ENCODE results near the gene HOXD10. TPM values are rescaled to one million over a fixed set of nuclear protein-coding genes. Genes with fewer than 3 reads are reported as not detected.
A peak's percentile ranks its signal among the peaks of the same experiment; 100 is the strongest.

Gene HOXD10
- total RNA-seq, 1 donor: not detected

DNA sequence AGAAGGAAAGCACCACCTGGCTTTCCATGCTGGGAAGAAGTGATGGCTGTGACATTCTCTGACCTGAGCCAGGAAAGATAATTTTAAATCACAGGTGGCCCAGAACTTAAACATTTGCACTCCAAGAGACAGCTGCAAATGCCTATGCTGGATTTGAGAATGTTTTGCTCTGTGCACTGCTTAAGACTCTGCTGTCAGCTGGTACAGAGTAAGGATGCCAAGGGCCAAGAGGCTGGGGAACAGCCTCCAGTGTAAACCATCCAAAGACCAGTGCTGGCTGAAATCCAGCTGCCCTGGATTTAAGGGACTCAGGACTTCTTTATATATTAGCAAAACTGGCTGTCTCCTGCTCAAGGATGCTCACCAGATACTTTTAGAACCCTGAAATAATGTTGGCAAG, 16.8 kb downstream of the HOXD10 start:
- Histone ChIP-seq H3K9me3 (ENCODE audit: low read depth, low read length) (no peaks in the 10 kb centered on the region), H3K79me2 (ENCODE audit: insufficient read depth, low read length) (peaks cover 23% of the 10 kb centered on the region), H4K20me1 (ENCODE audit: insufficient read depth, low read length) (no peaks in the 10 kb centered on the region), H3K4me1 (ENCODE audit: insufficient read depth, low read length) (peaks cover 29% of the 10 kb centered on the region), H2AFZ (ENCODE audit: low read length) (no peak overlapping the region), H3K27me3 (ENCODE audit: insufficient read depth, low read length) (no peaks in the 10 kb centered on the region), H3K4me2 (ENCODE audit: insufficient read depth, low read length) (no peak overlapping the region), H3K4me3 (ENCODE audit: insufficient read depth, low read length) (no peak overlapping the region), H3K27ac (ENCODE audit: low read depth, low read length) (no peak overlapping the region), H3K36me3 (ENCODE audit: insufficient read depth, low read length) (peaks cover 5% of the 10 kb centered on the region)
- peak; percentile 83 for DNase-seq (ENCODE audit: insufficient read length, low spot score, missing footprints)
- TF ChIP-seq, protein P1, sequence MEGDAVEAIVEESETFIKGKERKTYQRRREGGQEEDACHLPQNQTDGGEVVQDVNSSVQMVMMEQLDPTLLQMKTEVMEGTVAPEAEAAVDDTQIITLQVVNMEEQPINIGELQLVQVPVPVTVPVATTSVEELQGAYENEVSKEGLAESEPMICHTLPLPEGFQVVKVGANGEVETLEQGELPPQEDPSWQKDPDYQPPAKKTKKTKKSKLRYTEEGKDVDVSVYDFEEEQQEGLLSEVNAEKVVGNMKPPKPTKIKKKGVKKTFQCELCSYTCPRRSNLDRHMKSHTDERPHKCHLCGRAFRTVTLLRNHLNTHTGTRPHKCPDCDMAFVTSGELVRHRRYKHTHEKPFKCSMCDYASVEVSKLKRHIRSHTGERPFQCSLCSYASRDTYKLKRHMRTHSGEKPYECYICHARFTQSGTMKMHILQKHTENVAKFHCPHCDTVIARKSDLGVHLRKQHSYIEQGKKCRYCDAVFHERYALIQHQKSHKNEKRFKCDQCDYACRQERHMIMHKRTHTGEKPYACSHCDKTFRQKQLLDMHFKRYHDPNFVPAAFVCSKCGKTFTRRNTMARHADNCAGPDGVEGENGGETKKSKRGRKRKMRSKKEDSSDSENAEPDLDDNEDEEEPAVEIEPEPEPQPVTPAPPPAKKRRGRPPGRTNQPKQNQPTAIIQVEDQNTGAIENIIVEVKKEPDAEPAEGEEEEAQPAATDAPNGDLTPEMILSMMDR (IDR thresholded peaks at IDR 0.05; ENCODE audit: extremely low read depth, low read depth, low read length): no peak

DNA sequence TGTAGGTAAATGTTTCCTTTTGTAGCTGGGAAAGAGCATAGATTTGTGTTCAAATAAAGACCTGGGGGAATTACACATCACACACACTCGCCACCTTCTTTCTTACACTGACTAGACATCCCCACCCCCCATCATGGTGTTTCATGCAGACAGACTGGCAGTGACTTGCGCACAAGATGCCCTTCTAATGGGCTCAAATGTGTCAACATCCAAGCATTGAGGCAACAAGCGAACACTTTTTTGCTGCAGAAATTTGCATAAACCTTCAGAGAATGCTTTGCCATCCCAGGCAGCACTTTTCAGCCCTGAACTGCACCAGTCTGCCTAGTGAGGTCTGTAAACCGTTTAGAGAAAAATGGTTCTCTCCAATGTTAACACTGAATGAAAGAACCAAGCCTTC, 17.5 kb downstream of the HOXD10 start:
- Histone ChIP-seq H2AFZ (ENCODE audit: low read length) (no peak overlapping the region), H3K4me3 (ENCODE audit: insufficient read depth, low read length) (no peak overlapping the region), H3K9me3 (ENCODE audit: low read depth, low read length) (no peaks in the 10 kb centered on the region), H3K36me3 (ENCODE audit: insufficient read depth, low read length) (peaks cover 5% of the 10 kb centered on the region), H3K27ac (ENCODE audit: low read depth, low read length) (no peak overlapping the region), H3K27me3 (ENCODE audit: insufficient read depth, low read length) (no peaks in the 10 kb centered on the region), H4K20me1 (ENCODE audit: insufficient read depth, low read length) (no peaks in the 10 kb centered on the region), H3K79me2 (ENCODE audit: insufficient read depth, low read length) (peaks cover 30% of the 10 kb centered on the region), H3K4me1 (ENCODE audit: insufficient read depth, low read length) (peaks cover 27% of the 10 kb centered on the region), H3K4me2 (ENCODE audit: insufficient read depth, low read length) (no peak overlapping the region)
- no peak for DNase-seq (ENCODE audit: insufficient read length, low spot score, missing footprints)
- TF ChIP-seq, protein P1 (IDR thresholded peaks at IDR 0.05; ENCODE audit: extremely low read depth, low read depth, low read length): no peak

DNA sequence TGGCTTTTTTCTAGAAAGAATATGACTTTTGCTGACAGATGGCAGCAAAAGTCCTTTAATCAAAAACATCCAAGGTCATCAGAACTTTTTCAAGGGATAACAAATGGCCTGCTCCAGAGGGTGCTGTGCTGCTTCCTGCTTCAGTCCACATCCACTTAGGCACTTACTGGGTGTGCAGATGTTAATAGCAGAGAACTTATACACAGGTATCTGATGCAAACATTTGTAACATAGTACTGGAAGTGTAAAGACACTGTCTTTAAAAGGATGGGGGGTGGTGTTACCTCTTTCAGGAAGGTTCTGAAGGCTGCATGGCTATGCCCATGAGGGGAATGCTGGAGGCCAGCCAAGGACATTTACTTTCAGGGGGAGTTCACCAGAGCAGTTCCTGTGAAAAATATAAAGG, 18.5 kb downstream of the HOXD10 start:
- H2AFZ ChIP-seq (ENCODE audit: low read length): no peak overlapping the region
- H3K9me3 ChIP-seq (ENCODE audit: low read depth, low read length): no peaks in the 10 kb centered on the region
- peak overlapping the region; percentile 88 for H3K4me2 ChIP-seq (ENCODE audit: insufficient read depth, low read length)
- no peaks in the 10 kb centered on the region for H3K27me3 ChIP-seq (ENCODE audit: insufficient read depth, low read length)
- TF ChIP-seq, protein P1 (IDR thresholded peaks at IDR 0.05; ENCODE audit: extremely low read depth, low read depth, low read length): no peak
- H3K4me1 ChIP-seq (ENCODE audit: insufficient read depth, low read length): peaks cover 29% of the 10 kb centered on the region
- DNase-seq (ENCODE audit: insufficient read length, low spot score, missing footprints): peak; percentile 88
- H3K27ac ChIP-seq (ENCODE audit: low read depth, low read length): peak overlapping the region; percentile 89
- H3K4me3 ChIP-seq (ENCODE audit: insufficient read depth, low read length): no peak overlapping the region
- peaks cover 5% of the 10 kb centered on the region for H3K36me3 ChIP-seq (ENCODE audit: insufficient read depth, low read length)
- H4K20me1 ChIP-seq (ENCODE audit: insufficient read depth, low read length): no peaks in the 10 kb centered on the region
- H3K79me2 ChIP-seq (ENCODE audit: insufficient read depth, low read length): peaks cover 36% of the 10 kb centered on the region

DNA sequence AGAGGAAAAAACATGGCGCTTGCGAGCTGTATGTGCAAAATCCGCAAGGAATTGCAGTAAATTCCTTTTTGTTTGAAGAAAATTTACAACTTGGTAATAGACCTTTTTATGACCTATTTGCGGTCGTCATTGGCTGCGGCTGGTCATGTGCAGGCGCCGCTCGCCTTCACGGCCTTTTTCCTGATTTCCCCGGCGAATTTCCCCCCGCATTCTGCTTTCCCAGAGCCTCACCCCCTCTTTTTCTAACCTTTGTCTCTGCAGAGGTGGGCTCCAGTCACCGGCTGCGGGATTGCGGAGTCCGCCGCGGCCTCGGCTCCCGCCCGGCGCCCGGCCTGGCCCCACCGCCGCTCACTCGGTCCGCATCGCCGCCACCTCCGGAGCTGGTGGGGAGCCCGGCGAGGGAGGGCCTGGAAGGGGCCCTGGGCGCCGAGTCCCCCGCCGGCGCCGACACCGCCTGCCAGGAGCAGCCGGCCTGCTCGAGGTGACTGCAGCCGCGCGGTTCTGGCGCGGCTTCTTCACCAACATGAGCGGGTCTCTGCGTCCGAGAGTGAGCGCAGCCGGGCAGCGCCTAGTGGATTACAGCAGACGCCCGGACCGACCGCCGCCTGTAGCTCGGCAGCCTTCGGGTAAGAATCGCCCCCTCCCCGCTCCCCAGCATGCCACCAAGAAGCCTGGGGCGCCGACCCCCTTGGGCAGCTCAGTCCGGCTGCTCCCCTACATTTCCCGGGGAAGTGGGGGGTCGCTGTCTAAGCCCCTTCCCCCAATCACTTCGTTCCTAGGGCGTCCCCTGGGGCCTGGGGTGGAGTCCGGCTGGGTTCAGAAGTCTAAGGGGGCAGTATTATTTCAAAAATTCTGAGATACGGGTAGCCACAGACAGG, 20.0 kb downstream of the HOXD10 start:
- peaks cover 43% of the 10 kb centered on the region for H3K79me2 ChIP-seq (ENCODE audit: insufficient read depth, low read length)
- TF ChIP-seq, protein P1 (IDR thresholded peaks at IDR 0.05; ENCODE audit: extremely low read depth, low read depth, low read length): no peak
- peak overlapping the region; percentile 63 for H2AFZ ChIP-seq (ENCODE audit: low read length)
- peaks cover 4% of the 10 kb centered on the region for H4K20me1 ChIP-seq (ENCODE audit: insufficient read depth, low read length)
- H3K4me1 ChIP-seq (ENCODE audit: insufficient read depth, low read length): peaks cover 24% of the 10 kb centered on the region
- peak overlapping the region; percentile 88 for H3K4me2 ChIP-seq (ENCODE audit: insufficient read depth, low read length)
- peak overlapping the region; percentile 86 for H3K4me3 ChIP-seq (ENCODE audit: insufficient read depth, low read length)
- H3K36me3 ChIP-seq (ENCODE audit: insufficient read depth, low read length): peaks cover 5% of the 10 kb centered on the region
- H3K27ac ChIP-seq (ENCODE audit: low read depth, low read length): peak overlapping the region; percentile 89
- no peaks in the 10 kb centered on the region for H3K9me3 ChIP-seq (ENCODE audit: low read depth, low read length)
- DNase-seq (ENCODE audit: insufficient read length, low spot score, missing footprints): peak; percentile 96
- no peaks in the 10 kb centered on the region for H3K27me3 ChIP-seq (ENCODE audit: insufficient read depth, low read length)

All from osteoblast (primary cell).